GM12878 (cell line): Measurements from ENCODE around the gene ITGA5.

Experiments used
- BHLHE40 ChIP-seq, 2 experiments: fragments of 450-650 bp in 1 of 2; IDR thresholded peaks; 2 replicates each; pipeline ENCODE4 v1.6.1; 2011 to 2017; ENCODE audit warnings: low read depth in 2 of 2, borderline replicate concordance in 1 of 2, improper control_type of control experiment in 1 of 2, low read length in 1 of 2, mild to moderate bottlenecking in 1 of 2
- CHD4 ChIP-seq: fragments of 200-600 bp; sonication (generic); IDR thresholded peaks from 2 replicates; pipeline ENCODE4 v1.6.1; 2016; ENCODE audit warnings: mild to moderate bottlenecking
- CTCF ChIP-seq, 3 experiments: IDR thresholded peaks in 2 of 3; conservative IDR thresholded peaks in 1 of 3; 2 replicates each; pipeline ENCODE4 v1.5.1; 2011; ENCODE audit warnings: low read depth in 3 of 3, low read length in 3 of 3, mild to moderate bottlenecking in 3 of 3, control low read depth in 2 of 3, moderate library complexity in 2 of 3, inconsistent platforms in 1 of 3, mixed read lengths in 1 of 3; ENCODE audit not compliant: control insufficient read depth in 2 of 3, insufficient read depth in 1 of 3; ENCODE audit errors: extremely low read depth in 1 of 3
- EZH2 ChIP-seq: IDR thresholded peaks from 2 replicates; pipeline ENCODE4 v1.6.1; 2012; ENCODE audit warnings: low read depth, mild to moderate bottlenecking, control low read depth, inconsistent platforms, low read length, borderline replicate concordance; ENCODE audit not compliant: control insufficient read depth
- FOXM1 ChIP-seq: IDR thresholded peaks from 2 replicates; pipeline ENCODE4 v1.6.1; 2012; ENCODE audit warnings: low read depth, mild to moderate bottlenecking, inconsistent platforms, low read length, moderate library complexity
- JUNB ChIP-seq: IDR thresholded peaks from 2 replicates; pipeline ENCODE4 v1.6.1; 2016; ENCODE audit warnings: antibody characterized with exemption, mild to moderate bottlenecking
- POLR2A ChIP-seq: IDR thresholded peaks from 2 replicates; pipeline ENCODE4 v1.6.1; 2011; ENCODE audit warnings: low read depth, mild to moderate bottlenecking, low read length
- WRNIP1 ChIP-seq: IDR thresholded peaks from 2 replicates; pipeline ENCODE4 v1.6.1; 2011; ENCODE audit warnings: low read depth, low read length, improper control_type of control experiment, borderline replicate concordance

GRCh38 chr12:54360717-54361456, 58.2 kb downstream of the ITGA5 start:
- peak; percentile 86 to 94 (median 89) for TF ChIP-seq CTCF (IDR thresholded peaks at IDR 0.05 in 2 of 3, conservative IDR thresholded peaks at IDR 0.05 in 1 of 3; ENCODE audit: control insufficient read depth in 2 of 3, extremely low read depth in 1 of 3, insufficient read depth in 1 of 3, low read depth in 3 of 3, low read length in 3 of 3)
- TF ChIP-seq CHD4: no peak
- TF ChIP-seq EZH2: no peak
- TF ChIP-seq FOXM1: no peak
- no peak for TF ChIP-seq JUNB
- TF ChIP-seq WRNIP1: no peak
- no peak for TF ChIP-seq BHLHE40 (IDR thresholded peaks at IDR 0.05; ENCODE audit: borderline replicate concordance in 1 of 2, low read depth in 2 of 2, low read length in 1 of 2)
- no peak for TF ChIP-seq POLR2A
